Thyroid gland (tissue), 4 donors: ENCODE measurements around the gene DTHD1.

ENCODE experiments used
- CTCF ChIP-seq, 6 experiments: fragments of 200-600 bp in 3 of 6; fragments of 450-650 bp in 3 of 6; sonication (generic) in 3 of 6; IDR thresholded peaks; one replicate each; pipeline ENCODE4 v1.5.1; 2016 to 2019; ENCODE audit warnings: antibody characterized with exemption in 6 of 6, mild to moderate bottlenecking in 2 of 6, inconsistent platforms in 1 of 6, moderate library complexity in 1 of 6
- POLR2A ChIP-seq, 2 donors: fragments of 450-650 bp; IDR thresholded peaks; one replicate each; pipeline ENCODE4 v1.6.1; 2017; ENCODE audit warnings: antibody characterized with exemption in 2 of 2, mild to moderate bottlenecking in 2 of 2, moderate library complexity in 1 of 2

- TF ChIP-seq CTCF (IDR thresholded peaks at IDR 0.05) (no peak), POLR2A (IDR thresholded peaks at IDR 0.05) (no peak)
Measured at GRCh38 chr4:36321176-36321575, 39.8 kb downstream of the DTHD1 start.
